Hippocampal formation (tissue), 2 donors: ENCODE data around the gene DBR1.

Experiments used
- DNase-seq, 2 donors: peaks; one replicate each; lab custom pipeline; 2025; lab: John Stamatoyannopoulos, UW

The DBR1 gene

DNA sequence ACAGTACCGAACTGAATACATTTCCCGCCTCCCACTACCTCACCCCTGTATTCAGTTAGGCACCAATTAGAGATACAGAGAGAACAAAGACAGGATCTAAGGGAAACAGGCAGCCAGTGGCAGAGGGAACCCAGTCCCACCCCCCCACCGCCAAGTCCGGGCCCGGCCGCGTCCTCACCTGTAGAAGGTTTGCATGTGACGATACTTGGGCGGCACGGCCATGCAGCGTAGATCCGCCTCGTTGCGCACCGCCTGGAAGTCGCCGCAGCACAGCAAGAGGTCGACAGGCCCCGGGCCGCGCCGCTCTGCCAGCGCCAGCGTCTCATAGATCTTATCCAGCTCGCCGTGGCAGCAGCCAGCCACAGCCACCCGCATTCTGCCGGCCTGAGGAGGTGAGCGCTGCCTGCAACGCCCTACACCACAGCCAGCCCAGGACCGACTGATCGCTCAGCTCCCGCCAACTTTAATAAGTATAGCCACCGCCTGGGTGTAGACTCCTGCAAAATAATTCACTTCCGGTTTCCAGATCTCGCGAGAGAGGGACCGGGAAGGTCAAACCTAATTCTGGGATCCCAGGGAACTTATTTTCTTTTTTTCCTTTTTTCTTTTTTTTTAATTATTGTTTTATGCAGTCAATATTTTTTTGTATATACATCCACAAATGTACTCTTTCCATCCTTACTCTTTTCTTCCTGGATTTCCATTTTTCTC is at the start of gene DBR1:
TSS of gene DBR1 (minus strand) at position 501 of the 711 bp plus-strand sequence. CDS start at position 375, 126 bp downstream.
- DNase-seq, result peak; percentile 50 to 59

DNA sequence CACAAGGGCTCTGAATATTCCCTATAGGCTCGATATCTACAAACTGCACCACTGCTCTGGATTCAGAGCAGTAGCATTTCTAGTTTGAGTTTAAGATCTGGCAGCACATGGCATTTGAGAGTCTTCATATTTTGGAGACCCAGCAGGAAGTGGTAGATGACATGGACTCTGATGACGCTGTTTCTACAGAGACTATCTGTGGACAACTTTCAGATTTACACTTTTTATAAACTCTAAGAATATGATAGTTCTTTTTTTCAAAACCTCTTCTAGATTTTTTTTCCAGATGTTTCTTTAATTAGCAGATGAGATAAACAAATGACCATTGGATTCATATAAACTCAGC is 48.2 kb upstream of the DBR1 start:
- no peak for DNase-seq

- no peak for DNase-seq
Observed at GRCh38 chr3:138222131-138222941, 47.6 kb upstream of the DBR1 start.

GRCh38 chr3:138220788-138221187 is 46.1 kb upstream of the DBR1 start:
- no peak for DNase-seq

GRCh38 chr3:138220242-138220641 is 45.5 kb upstream of the DBR1 start:
- DNase-seq, result no peak

DNA sequence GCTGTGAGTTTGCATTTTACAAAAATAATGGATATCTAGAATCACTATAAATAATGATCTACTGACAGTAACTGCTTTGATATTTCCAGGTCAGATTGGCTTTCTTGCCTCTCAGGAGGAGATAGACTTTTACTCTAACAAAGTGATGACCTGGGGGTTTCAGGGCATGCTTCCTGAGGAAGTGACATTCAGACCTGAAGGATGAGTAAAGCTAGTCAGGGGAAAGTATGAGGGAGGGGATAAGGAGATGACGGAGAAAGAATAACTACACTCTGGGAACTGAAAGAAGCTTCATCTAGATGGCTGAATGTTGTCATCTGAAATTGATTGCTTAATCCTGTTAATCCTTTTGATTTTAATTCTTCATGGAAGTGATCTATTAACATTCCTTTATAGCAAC is 44.5 kb upstream of the DBR1 start:
- no peak for DNase-seq

DNA sequence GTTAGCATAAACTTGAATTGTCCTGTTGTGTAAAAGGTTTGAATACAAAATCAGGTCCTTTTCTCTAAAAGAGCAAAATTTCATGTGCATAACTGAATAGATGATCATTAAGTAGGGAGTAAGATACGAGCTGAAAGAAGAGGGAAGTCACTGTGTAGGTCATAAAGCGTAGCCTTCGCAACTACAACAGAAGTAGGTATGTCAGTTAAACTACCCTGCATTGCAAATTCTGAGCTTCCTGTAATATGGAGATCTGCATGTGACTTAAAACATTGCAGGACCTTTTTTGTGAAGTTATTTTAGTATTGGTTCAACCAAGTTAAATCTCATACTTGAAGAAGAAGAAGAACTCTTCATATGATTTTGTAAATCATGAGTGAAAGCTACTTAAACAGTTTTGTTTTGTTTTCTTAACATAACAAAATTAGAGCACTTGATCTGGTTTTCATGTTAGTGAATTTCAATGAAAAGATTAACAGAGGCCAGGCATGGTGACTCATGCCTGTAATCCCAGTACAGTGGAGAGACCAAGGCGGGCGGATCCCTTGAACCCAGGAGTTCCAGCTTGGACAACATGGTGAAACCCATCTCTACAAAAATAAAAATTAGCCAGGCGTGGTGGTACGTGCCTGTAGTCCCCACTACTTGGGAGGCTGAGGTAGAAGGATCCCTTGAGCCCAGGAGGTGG is 38.8 kb upstream of the DBR1 start:
- DNase-seq, result no peak

GRCh38 chr3:138210528-138210927 is 35.8 kb upstream of the DBR1 start:
- no peak for DNase-seq

DNA sequence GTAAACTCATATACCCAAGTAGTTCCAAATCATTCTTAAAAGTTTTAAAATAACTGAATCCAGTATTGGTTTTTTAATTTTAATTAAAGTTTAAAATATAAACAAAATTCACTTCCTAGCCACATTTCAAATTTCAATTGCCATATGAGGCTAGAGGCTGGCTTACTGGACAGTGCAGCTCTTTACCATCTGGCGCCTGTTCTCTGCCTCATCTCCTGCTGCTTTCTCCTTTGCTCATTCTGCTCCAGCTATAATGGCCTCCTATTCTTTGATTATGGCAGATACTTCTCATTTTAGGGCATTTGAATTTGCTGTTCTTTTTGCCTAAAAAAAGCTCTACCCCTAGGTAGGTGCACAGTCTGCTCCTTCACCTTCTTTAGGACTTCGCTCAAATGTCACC is 31.5 kb upstream of the DBR1 start:
- no peak for DNase-seq

GRCh38 chr3:138205527-138205926 is 30.8 kb upstream of the DBR1 start:
- no peak for DNase-seq

DNA sequence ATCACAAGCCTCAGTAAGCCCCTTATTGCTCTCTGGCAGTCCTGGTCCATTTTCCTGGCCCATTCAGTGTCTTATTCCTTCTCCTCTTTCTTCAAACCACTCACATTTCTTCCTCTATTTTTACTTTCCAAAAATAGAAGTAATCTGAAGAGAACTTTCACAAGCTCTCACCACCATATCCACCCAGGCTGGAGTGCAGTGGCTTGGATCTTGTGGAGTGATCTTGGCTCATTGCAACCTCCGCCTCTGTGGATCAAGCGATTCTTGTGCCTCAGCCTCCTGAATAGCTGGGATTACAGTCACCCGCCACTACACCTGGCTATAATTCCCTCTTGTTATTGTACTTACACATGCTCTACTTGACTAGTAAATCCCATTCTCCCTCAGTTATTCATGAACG is 29.2 kb upstream of the DBR1 start:
- no peak for DNase-seq

DNA sequence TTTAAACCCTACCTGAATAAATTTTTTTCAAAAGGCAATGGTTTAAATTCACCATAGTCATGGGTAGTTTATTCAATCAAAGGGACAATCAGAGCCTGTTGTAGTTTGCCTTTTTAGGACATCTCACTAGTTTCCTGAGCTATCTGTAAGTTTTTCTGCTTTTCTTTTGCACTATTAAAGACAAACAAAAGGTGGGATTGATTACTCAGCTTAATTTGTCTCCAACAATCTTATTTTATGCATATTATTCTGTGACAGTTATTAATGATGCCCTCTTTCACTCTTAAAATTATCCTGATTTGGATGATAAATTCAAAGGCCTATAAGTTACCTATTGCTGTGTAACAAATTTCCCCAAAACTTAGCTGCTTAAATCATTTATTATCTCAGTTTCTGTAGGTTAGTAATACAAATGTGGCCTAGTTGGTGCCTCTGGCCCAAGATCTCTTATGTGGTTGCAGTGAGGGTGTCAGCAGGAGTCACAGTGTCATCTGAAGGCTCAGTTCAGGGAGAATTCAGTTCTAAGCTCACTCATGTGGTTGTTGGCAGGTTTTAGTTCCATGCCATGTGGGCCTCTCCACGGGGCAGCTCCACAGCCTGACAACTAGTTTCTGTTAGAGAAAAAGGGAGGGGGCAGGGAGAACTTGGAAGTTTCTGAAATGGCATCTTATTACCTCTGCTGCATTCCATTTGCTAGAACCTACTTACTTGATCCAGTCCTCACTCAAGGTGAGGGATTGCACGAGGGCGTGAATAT is 28.4 kb upstream of the DBR1 start:
- DNase-seq, result no peak

DNA sequence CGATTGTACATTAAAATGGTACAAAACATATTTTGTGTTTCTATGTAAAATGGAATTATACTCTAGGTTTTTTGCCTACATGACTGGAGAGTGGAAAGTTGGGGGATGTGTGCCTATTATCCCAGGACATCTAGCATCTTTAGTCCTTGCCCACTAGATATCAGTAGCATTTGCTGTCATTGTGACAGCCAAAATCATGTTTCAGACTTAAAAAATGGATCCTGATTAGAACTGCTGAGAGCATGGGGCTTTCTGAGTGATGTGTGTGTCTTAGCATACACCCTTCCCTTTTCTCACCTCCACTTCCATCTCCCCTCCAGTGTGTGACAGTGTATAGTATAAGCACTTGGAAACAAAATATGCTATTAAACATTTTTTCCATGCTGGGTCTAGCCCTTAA is 25.7 kb upstream of the DBR1 start:
- no peak for DNase-seq

GRCh38 chr3:138199851-138200250 is 25.1 kb upstream of the DBR1 start:
- no peak for DNase-seq

- DNase-seq, result no peak
Observed at GRCh38 chr3:138197524-138197923, 22.8 kb upstream of the DBR1 start.

GRCh38 chr3:138197058-138197457 is 22.3 kb upstream of the DBR1 start:
- peak in 1 of 2 donors; percentile 13 for DNase-seq

GRCh38 chr3:138196023-138196422 is 21.3 kb upstream of the DBR1 start:
- DNase-seq, result no peak

DNA sequence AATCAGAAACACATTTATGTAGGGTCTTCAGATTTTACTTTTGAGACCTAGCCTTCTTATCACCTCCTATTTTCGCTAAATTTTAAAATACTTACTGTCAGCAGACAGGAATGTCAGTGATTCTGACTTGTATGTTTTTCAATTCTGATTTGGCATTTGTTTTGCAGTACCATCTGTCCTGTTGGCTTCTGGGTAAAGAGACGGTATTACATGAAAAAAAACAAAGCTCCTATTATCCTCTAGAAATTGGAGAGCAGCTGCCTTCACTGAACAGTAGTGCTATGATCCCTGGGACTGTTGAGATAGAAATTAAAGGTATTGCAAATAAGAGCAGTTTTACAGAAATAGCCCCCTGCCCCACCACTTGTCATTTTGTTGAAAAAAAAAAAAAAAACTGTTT is 20.8 kb upstream of the DBR1 start:
- peak in 1 of 2 donors; percentile 42 for DNase-seq

GRCh38 chr3:138188013-138188730 is 13.5 kb upstream of the DBR1 start:
- DNase-seq, result no peak

GRCh38 chr3:138187296-138188012 is 12.7 kb upstream of the DBR1 start, which contains the start of gene ARMC8:
Gene ARMC8 (plus strand): TSS chr3:138187301. CDS start chr3:138187555, 254 bp downstream.
- DNase-seq, result peak; percentile 28 to 87
